SU-DHL-6 (cell line): ENCODE data around the gene LCOR.

ENCODE experiments used
- H2AFZ ChIP-seq: fragments of 200-600 bp; sonication (generic); 2 replicates; pipeline ENCODE4 v1.6.1; 2014; ENCODE audit warnings: low read depth, mild to moderate bottlenecking, moderate library complexity, mixed read lengths, antibody characterized with exemption, low read length; ENCODE audit not compliant: severe bottlenecking
- H3F3A ChIP-seq: fragments of 200-600 bp; shearing (Covaris generic); 2 replicates; pipeline ENCODE4 v1.6.0; 2016; ENCODE audit warnings: antibody characterized with exemption, mild to moderate bottlenecking; ENCODE audit not compliant: insufficient read depth
- H3K27ac ChIP-seq: fragments of 200-600 bp; sonication (generic); 2 replicates; pipeline ENCODE4 v1.5.1; 2016; ENCODE audit warnings: low read depth, mild to moderate bottlenecking, low read length, moderate library complexity, mixed read lengths
- H3K27me3 ChIP-seq: fragments of 200-600 bp; sonication (generic), shearing (Covaris generic); 2 replicates; pipeline ENCODE4 v1.6.0; 2014; ENCODE audit warnings: mild to moderate bottlenecking, low read length
- H3K36me3 ChIP-seq: fragments of 200-600 bp; sonication (generic); 2 replicates; pipeline ENCODE4 v1.6.1; 2014; ENCODE audit warnings: mild to moderate bottlenecking, low read length, mixed read lengths
- H3K4me2 ChIP-seq: fragments of 300-600, 200-600 bp; shearing (Covaris generic), sonication (generic); 2 replicates; pipeline ENCODE4 v1.6.0; 2014; ENCODE audit warnings: low read length, low read depth, mild to moderate bottlenecking; ENCODE audit not compliant: poor library complexity, severe bottlenecking
- H3K4me3 ChIP-seq: fragments of 200-600 bp; sonication (generic); 2 replicates; pipeline ENCODE4 v1.5.1; 2014; ENCODE audit warnings: antibody characterized with exemption, low read length, mild to moderate bottlenecking, mixed read lengths; ENCODE audit not compliant: insufficient read depth, poor library complexity, severe bottlenecking
- H3K79me2 ChIP-seq: fragments of 200-600 bp; sonication (generic); 2 replicates; pipeline ENCODE4 v1.6.1; 2014; ENCODE audit warnings: mild to moderate bottlenecking, low read length, moderate library complexity; ENCODE audit not compliant: insufficient read depth
- H3K9ac ChIP-seq: fragments of 200-600 bp; sonication (generic); 2 replicates; pipeline ENCODE4 v1.7.0; 2014; ENCODE audit warnings: mild to moderate bottlenecking, low read length
- H3K9me2 ChIP-seq: fragments of 200-600 bp; sonication (generic); replicated peaks from 2 replicates; pipeline ENCODE4 v1.6.1; 2014; ENCODE audit warnings: low read length; ENCODE audit not compliant: insufficient read depth
- H3K9me3 ChIP-seq: fragments of 200-600 bp; sonication (generic); 2 replicates; pipeline ENCODE4 v1.6.1; 2014; ENCODE audit warnings: low read length, mixed read lengths; ENCODE audit not compliant: insufficient read depth
- H4K20me1 ChIP-seq: fragments of 200-600 bp; sonication (generic); 2 replicates; pipeline ENCODE4 v1.6.1; 2014; ENCODE audit warnings: low read depth, mild to moderate bottlenecking, antibody characterized with exemption, low read length, moderate library complexity, mixed read lengths
- CTCF ChIP-seq: fragments of 200-600 bp; sonication (generic); IDR thresholded peaks from one replicate; pipeline ENCODE4 v1.5.1; 2017; ENCODE audit warnings: antibody characterized with exemption, mild to moderate bottlenecking, low read length, moderate library complexity; ENCODE audit not compliant: insufficient read depth, poor library complexity, severe bottlenecking
- EZH2phosphoT487 ChIP-seq: fragments of 200-600 bp; sonication (generic), shearing (Covaris generic); conservative IDR thresholded peaks from 2 replicates; pipeline ENCODE4 v1.6.1; 2018; ENCODE audit warnings: mild to moderate bottlenecking, antibody characterized with exemption, low read length, moderate library complexity, mixed read lengths

The LCOR gene

DNA sequence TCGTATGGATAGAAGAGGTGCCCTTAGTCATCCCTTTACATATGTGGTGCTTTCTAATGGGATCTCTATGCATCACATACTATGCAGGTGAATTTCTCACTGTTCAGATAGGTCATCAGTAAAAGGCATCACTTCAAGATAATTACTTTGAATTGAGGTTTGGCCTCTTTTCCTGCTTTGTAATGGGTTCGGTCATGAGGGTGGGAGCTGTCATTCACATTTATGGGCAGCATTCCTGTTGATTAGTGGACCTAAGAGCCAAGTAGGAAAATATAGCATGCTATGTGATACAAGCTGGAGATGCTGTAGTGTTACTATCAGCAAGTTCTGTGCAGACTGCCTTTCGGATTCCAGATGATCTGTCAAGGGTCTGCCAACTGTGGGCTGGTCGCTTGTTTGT is 156.3 kb downstream of the LCOR start:
- Histone ChIP-seq H3K9me3 (no peaks in the 10 kb centered on the region), H3K4me3 (no peak overlapping the region), H3K4me2 (no peak overlapping the region), H3K27ac (no peak overlapping the region), H3K36me3 (no peaks in the 10 kb centered on the region), H4K20me1 (no peaks in the 10 kb centered on the region), H3F3A (no peaks in the 10 kb centered on the region), H3K9me2 (no peaks in the 10 kb centered on the region), H3K27me3 (no peaks in the 10 kb centered on the region), H2AFZ (no peak overlapping the region), H3K79me2 (no peaks in the 10 kb centered on the region), H3K9ac (no peak overlapping the region)
- TF ChIP-seq EZH2phosphoT487 (no peak), CTCF (no peak)

DNA sequence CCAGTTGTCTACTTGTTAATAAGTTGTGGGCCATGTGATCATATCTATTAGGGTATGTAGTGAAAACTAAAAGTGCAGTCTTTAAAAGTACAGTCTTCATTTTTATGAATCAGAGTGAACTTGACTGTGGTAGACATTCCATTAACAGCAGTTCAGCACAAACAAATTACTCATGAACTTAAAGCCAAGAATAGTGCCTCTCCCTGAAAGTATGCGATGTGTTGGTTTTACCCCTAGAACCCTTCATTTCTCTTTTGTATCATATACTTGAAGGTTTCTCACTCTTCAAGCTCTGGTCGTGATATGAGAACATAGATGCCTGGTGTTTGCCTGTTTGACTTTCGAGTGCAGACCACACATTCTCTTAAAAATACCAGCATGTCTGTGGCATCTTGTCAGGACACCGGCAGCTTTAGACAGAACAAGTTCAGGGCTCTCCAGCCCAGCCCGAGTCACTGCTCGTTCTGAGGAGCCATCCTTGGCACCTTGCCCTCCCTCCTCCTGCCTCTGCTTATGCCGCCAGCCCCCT is 159.3 kb downstream of the LCOR start:
- H3K36me3 ChIP-seq, result no peaks in the 10 kb centered on the region
- no peak overlapping the region for H3K27ac ChIP-seq
- H3K9me3 ChIP-seq, result no peaks in the 10 kb centered on the region
- H3K4me2 ChIP-seq, result no peak overlapping the region
- no peak overlapping the region for H3K4me3 ChIP-seq
- no peaks in the 10 kb centered on the region for H3K27me3 ChIP-seq
- H4K20me1 ChIP-seq, result no peaks in the 10 kb centered on the region
- no peaks in the 10 kb centered on the region for H3K9me2 ChIP-seq
- no peak overlapping the region for H3K9ac ChIP-seq
- H2AFZ ChIP-seq, result no peak overlapping the region
- TF ChIP-seq EZH2phosphoT487 (no peak), CTCF (no peak)
- H3F3A ChIP-seq, result no peaks in the 10 kb centered on the region
- H3K79me2 ChIP-seq, result no peaks in the 10 kb centered on the region

DNA sequence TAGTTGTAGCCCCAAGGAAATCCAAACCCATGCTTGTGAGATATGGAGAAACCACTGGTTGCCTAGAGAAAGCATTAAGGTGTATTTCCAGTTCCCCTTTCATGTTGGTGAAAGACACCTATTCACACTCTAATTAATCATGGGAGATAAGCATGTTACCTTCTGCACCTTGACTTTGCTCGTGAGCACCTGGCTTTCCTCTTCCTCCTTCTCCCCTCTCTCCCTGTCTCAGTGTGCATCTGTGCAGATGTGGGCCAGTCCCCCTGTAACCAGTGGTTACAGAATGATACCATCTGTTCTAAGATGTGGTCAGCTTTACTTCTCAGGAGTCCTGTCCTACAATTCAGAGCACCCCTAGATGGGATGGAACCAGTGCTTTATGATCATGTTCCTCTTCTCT is 160.6 kb downstream of the LCOR start:
- no peaks in the 10 kb centered on the region for H3K27me3 ChIP-seq
- H3K4me3 ChIP-seq, result no peak overlapping the region
- H3K36me3 ChIP-seq, result no peaks in the 10 kb centered on the region
- no peaks in the 10 kb centered on the region for H3K9me2 ChIP-seq
- TF ChIP-seq CTCF (no peak), EZH2phosphoT487 (no peak)
- no peaks in the 10 kb centered on the region for H3K9me3 ChIP-seq
- H3K9ac ChIP-seq, result no peak overlapping the region
- no peak overlapping the region for H3K4me2 ChIP-seq
- no peak overlapping the region for H3K27ac ChIP-seq
- H3F3A ChIP-seq, result no peaks in the 10 kb centered on the region
- no peak overlapping the region for H2AFZ ChIP-seq
- H3K79me2 ChIP-seq, result no peaks in the 10 kb centered on the region
- no peaks in the 10 kb centered on the region for H4K20me1 ChIP-seq
